GM20000 (cell line): Measurements from ENCODE around the gene SPRR2B.
"Not testable (repeated sequence)": the region's sequence is repeated elsewhere in the genome, so short reads cannot be mapped to it uniquely, and the experiment has no call there.

Experiments
- DNase-seq: peaks from one replicate; pipeline ENCODE4 v3.0.0; 2012; ENCODE audit warnings: low spot score
- CTCF ChIP-seq: IDR thresholded peaks from 2 replicates; pipeline ENCODE4 v1.5.1; 2012; ENCODE audit warnings: mild to moderate bottlenecking, control low read depth; ENCODE audit errors: extremely low read depth, missing control alignments

Gene SPRR2B

GRCh38 chr1:153071511-153071910 lies at the start of gene SPRR2B:
TSS of gene SPRR2B (minus strand) at chr1:153071611. CDS start at chr1:153070839, 772 bp downstream.
- no peak for TF ChIP-seq CTCF
- DNase-seq, result no peak

DNA sequence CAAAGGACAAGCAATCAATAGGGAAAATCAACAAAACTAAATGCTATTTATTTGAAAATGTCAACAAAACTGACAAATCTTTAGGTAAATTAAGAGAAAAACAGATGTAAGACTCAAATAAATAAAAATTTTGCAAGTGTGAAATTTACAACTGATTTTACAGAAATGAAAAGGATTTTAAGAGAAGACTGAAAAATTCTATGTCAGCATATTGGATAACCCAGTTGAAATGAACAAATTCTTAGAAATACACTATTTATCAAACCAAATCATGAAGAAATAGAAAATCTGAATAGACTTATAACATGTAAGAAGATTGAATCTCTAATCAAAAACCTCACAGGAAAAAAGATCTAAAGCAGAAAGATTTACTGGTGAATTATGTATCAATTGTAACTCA lies 49.5 kb upstream of the SPRR2B start:
- TF ChIP-seq CTCF, result no peak
- DNase-seq, result no peak

GRCh38 chr1:153119491-153119971 lies 48.1 kb upstream of the SPRR2B start:
- no peak for TF ChIP-seq CTCF
- no peak for DNase-seq

GRCh38 chr1:153115264-153115663 lies 43.9 kb upstream of the SPRR2B start:
- not testable (repeated sequence) for DNase-seq

DNA sequence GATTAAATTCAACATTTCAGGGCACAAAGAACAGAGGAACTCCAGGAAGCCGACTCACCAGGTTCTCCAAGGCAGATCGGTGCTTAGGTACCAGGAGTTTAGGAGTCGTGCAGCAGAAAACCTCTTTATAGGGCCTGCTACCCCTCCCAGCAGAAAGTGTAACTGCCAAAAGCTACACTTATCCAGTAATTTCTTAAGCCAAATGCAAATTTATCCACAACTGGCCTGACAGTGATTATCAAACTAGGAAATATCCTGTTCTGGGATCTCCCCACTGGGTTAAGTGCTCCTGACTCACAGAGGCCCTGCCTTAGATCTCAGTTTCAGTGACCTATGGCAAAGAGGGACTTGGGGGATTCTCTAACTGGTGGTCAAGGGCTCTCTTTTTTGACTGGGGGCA lies 42.0 kb upstream of the SPRR2B start, which contains the start of gene SPRR2F:
TSS of gene SPRR2F (minus strand) at position 101 of the 400 bp plus-strand sequence. CDS start 783 bp downstream, outside the sequence.
- no peak for DNase-seq
- TF ChIP-seq CTCF, result no peak

DNA sequence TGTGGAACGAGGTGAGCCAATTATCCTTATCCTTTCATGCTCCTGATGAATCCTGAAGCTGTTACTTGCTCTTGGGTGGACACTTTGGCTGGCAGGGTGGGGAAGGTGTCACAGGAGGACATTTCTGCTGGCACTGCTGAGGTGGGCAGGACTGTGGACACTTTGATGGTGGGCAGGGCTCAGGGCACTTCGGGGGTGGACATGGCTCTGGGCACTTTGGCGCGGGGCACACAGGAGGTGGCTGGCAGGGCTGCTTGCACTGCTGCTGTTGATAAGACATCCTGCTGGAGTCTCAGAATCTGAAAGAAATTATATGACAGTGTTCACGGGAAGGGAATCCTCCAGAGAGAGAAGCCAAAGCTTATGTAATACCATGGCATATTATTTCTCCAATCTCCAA lies 41.0 kb upstream of the SPRR2B start:
- not testable (repeated sequence) for DNase-seq

DNA sequence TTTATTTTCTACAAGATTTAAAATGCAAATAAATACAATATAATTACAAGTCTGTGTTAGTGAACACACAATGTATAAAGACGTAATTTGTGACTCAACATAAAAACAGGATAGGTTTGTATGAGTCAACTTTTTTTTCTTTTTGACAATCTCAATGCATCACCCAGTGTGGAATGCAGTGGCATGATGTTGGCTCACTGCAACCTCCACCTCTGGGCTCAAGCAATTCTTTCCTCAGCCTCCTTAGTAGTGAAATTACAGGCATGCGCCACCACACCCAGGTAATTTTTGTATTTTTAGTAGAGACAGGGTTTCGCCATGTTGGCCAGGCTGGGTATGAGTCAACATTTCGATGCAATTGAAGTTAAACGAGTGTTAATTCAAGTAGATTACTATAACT lies 28.8 kb upstream of the SPRR2B start:
- no peak for TF ChIP-seq CTCF
- no peak for DNase-seq

DNA sequence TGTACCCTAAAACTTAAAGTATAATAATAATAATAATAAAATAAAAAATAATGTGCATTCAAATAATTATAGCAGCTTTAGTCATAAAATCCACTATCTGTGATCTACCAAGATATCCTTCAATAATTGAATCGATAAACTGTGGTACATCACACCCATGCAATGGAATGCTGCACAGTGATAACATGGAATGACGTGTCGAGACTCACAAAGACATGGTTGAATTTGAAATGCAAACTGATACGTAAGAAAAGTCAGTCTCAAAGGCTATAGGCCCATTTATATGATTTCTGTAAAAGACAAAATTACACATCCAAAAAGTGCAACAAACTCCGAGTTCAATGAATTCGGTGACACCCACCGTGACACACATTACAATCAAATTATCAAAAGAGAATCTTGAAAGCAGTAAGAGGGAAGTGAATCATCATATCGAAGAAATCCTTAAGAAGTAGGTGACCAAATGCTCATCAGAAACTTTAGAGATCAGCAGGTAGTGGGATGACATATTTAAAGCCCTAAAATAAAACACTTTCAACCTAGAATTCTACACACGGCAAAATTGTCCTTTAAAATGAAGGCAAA lies 28.1 kb upstream of the SPRR2B start:
- no peak for DNase-seq
- TF ChIP-seq CTCF, result no peak

- TF ChIP-seq CTCF, result no peak
- no peak for DNase-seq
These were observed 24.4 kb upstream of the SPRR2B start for GRCh38 chr1:153095764-153096163.
